AG04450 (cell line): ENCODE measurements around the gene N4BP3. TPM values are rescaled to one million over a fixed set of nuclear protein-coding genes. Genes with fewer than 3 reads are reported as not detected.

Experiments
- CTCF ChIA-PET: fragments of 300-600, 350-600 bp; formaldehyde crosslinking; extraction: SDS; loops from one replicate; lab custom pipeline; 2022; ENCODE audit warnings: antibody characterized with exemption, inconsistent platforms; lab: Charles Lee
- POLR2A ChIA-PET: fragments of 350-600 bp; formaldehyde crosslinking; extraction: SDS; loops from one replicate; lab custom pipeline; 2021; ENCODE audit warnings: antibody characterized with exemption, inconsistent platforms; lab: Yijun Ruan, JAX
- DNase-seq: peaks from one replicate; pipeline ENCODE4 v3.0.0-alpha.2; 2011; ENCODE audit warnings: low read depth, low spot score
- H3K27ac ChIP-seq: one replicate; pipeline ENCODE4 v1.5.1; 2012; ENCODE audit warnings: low read depth, low read length, control low read depth
- H3K27me3 ChIP-seq: one replicate; pipeline ENCODE4 v1.6.0; 2012; ENCODE audit warnings: low read length; ENCODE audit not compliant: control insufficient read depth, insufficient read depth
- H3K4me3 ChIP-seq: 2 replicates; pipeline ENCODE4 v1.5.1; 2011; ENCODE audit warnings: mild to moderate bottlenecking, low read depth, low read length, control low read depth
- H3K9me3 ChIP-seq: 2 replicates; pipeline ENCODE4 v1.5.1; 2012; ENCODE audit warnings: low read length; ENCODE audit not compliant: control insufficient read depth, insufficient read depth
- CTCF ChIP-seq: IDR thresholded peaks from 2 replicates; pipeline ENCODE4 v1.5.1; 2011; ENCODE audit warnings: low read depth, low read length, control low read depth, inconsistent platforms
- polyA plus RNA-seq: library from polyadenylated mRNA; depleted of rRNA; stranded (reverse); fragments of >200 nt; gene quantifications from 2 replicates; pipeline ENCODE4 v1.2.3, GENCODE V29; 2011

N4BP3 gene
- polyA plus RNA-seq, 1 experiment: 0.29 TPM

DNA sequence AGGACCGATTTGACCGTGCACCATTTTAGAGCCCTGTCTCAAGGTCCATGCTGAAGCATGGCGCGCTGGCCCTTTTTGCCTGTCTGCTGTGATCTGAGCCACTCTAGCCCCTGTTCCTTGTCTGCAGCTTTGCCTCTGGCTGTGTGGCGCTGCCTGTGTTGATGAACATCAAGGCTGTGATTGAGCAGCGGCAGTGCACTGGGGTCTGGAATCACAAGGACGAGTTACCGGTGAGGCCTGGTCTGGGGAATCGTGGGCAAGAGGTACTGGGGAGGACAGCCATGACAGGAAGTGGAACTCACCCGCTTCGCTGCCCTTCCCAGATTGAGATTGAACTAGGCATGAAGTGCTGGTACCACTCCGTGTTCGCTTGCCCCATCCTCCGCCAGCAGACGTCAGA, 34.1 kb downstream of the N4BP3 start:
- ChIA-PET CTCF (interaction anchor here (9.2 kb wide), 1 partner anchor 71 kb away, joined by 104 read pairs; no protein-coding TSS in a partner anchor), POLR2A (no interaction called here)
- no peak for TF ChIP-seq CTCF
- Histone ChIP-seq H3K27ac (no peak overlapping the region), H3K9me3 (no peaks in the 10 kb centered on the region), H3K4me3 (no peak overlapping the region), H3K27me3 (no peaks in the 10 kb centered on the region)
- no peak for DNase-seq

- ChIA-PET POLR2A (interaction anchor here (0.6 kb wide), 1 partner anchor 71 kb away, joined by 3 read pairs; no protein-coding TSS in a partner anchor), CTCF (interaction anchor here (0.7 to 9.2 kb wide), 2 partner anchors 28 to 73 kb away, joined by 3 to 104 read pairs; no protein-coding TSS in a partner anchor)
- H3K27ac ChIP-seq: no peak overlapping the region
- no peak for TF ChIP-seq CTCF
- H3K9me3 ChIP-seq: no peaks in the 10 kb centered on the region; the same call in 1 of the 2 replicates
- H3K27me3 ChIP-seq: no peaks in the 10 kb centered on the region
- H3K4me3 ChIP-seq: no peak overlapping the region
- DNase-seq: no peak
Observed at GRCh38 chr5:178149199-178149932, 36.0 kb downstream of the N4BP3 start.

DNA sequence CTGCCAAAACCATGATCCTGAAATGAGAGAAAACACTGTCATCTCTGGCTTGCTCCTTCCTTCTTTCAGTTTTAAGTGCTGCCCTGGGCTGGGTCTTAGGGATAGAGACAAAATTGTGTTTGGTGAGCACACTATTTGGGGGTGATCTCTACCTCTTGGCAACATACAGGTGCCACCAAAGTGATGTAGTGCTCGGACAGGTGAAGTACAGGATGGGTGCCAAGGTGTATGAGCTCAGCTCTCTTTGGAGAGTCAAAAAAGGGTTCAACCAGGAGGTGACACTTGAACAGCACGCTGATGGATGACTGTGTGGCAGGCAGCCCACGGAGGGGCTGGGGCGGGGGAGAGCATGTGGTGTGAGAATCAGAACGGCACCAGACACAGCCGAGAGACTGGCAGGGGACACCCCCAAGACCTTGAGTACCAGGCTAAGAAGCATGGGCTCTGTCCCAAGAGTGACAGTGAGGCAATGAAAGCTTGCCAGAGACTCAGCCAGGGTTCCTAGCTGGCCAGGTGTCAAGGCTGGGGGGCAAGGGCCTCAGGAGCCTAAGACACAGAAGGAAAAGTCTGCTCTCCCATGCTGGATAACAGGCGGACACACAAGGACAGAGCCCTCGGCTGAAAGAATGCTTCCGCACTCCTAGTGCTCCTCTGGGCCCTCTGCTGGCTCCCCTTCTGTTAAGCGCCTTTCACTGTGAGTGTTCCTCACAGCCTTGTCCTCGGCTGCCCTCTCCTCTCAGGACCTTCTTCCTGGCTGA, 37.8 kb downstream of the N4BP3 start:
- H3K4me3 ChIP-seq: no peak overlapping the region
- ChIA-PET POLR2A (no interaction called here), CTCF (interaction anchor here (9.2 kb wide), 1 partner anchor 75 kb away, joined by 104 read pairs; no protein-coding TSS in a partner anchor)
- no peak for DNase-seq
- H3K27me3 ChIP-seq: no peaks in the 10 kb centered on the region
- no peaks in the 10 kb centered on the region; the same call in 1 of the 2 replicates for H3K9me3 ChIP-seq
- peak; percentile 18; the same call in 1 of the 2 replicates for TF ChIP-seq CTCF
- peak overlapping the region; percentile 11 for H3K27ac ChIP-seq

- Histone ChIP-seq H3K4me3 (peak overlapping the region; percentile 61), H3K27me3 (no peaks in the 10 kb centered on the region), H3K9me3 (no peaks in the 10 kb centered on the region; the same call in 1 of the 2 replicates), H3K27ac (peak overlapping the region; percentile 52)
- no peak for DNase-seq
- no peak for TF ChIP-seq CTCF
- POLR2A ChIA-PET: interaction anchor here (0.8 to 2.0 kb wide), 5 partner anchors 9 to 77 kb away, joined by 3 to 20 read pairs (median 5); partner anchors contain the start of genes HNRNPAB and RMND5B
- CTCF ChIA-PET: interaction anchor here (1.0 to 6.0 kb wide), 5 partner anchors 9 to 77 kb away, joined by 3 to 39 read pairs (median 4); no protein-coding TSS in a partner anchor
Observed at GRCh38 chr5:178152491-178153444, 39.4 kb downstream of the N4BP3 start.
